Renal cortical epithelial cell (primary cell): Measurements from ENCODE around the gene COL19A1. TPM values are rescaled to one million over a fixed set of nuclear protein-coding genes. Genes with fewer than 3 reads are reported as not detected.
"Not testable (repeated sequence)": the region's sequence is repeated elsewhere in the genome, so short reads cannot be mapped to it uniquely, and the experiment has no call there.

Source experiments
- DNase-seq: peaks from one replicate; pipeline ENCODE4 v3.0.0-alpha.2; 2011; ENCODE audit warnings: low read depth
- total RNA-seq: library from RNA; depleted of rRNA; stranded (reverse); fragments of >200 nt; gene quantifications from 2 replicates; pipeline ENCODE4 v1.2.3, GENCODE V29; 2014

COL19A1 gene
- total RNA-seq, 1 donor from 2014 or later = not detected

DNA sequence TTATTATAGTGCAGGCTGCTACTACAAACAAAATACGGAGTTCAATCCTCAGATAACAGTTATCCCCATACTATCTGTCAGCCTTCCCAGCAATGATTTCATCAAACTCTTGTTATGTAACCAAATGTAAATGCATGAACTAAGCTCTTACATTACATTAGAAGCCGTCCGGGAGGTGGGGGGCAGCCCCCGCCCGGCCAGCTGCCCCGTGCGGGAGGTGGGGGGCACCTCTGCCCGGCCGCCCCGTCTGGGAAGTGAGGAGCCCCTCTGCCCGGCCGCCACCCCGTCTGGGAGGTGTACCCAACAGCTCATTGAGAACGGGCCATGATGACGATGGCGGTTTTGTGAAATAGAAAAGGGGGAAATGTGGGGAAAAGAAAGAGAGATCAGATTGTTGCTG lies 99.6 kb downstream of the COL19A1 start:
- not testable (repeated sequence) for DNase-seq

DNA sequence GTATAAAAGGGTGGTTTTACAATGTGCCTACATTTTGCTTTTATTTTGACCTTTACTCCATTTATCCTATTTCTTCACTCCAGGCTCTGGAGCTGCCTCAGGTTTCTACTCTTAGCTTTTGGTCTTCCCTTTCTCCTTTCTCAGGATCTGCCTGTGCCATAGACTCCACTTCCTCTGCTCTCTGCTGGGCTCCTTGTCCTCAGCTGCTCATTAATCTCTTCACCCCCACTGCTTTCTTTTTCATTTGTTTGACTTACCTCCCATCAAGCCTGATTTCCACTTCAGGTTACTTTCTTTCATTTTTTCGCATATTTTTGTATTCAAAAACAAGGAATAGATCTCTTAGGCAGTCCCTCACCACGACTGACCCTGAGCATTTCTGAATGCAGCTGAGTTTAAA lies 106.8 kb downstream of the COL19A1 start:
- no peak for DNase-seq

DNA sequence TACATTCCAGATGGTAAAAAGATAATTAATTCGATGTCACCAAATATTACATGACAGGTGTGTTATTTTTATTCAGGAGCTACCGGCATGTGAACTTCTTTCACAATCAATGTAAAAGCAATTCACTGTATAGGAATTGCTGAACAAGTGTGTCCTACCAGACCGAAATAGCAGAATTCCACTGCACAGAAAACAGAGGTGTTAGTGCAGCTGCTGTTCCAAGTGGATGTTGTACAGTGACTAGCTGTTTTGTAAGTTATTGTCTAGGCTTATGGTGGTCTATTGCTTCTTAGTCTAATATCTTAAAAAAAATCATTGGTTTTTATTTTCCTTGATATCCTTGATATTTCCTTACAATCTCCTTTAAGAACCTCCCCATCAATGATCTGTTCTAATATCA lies 107.4 kb downstream of the COL19A1 start:
- no peak for DNase-seq

DNA sequence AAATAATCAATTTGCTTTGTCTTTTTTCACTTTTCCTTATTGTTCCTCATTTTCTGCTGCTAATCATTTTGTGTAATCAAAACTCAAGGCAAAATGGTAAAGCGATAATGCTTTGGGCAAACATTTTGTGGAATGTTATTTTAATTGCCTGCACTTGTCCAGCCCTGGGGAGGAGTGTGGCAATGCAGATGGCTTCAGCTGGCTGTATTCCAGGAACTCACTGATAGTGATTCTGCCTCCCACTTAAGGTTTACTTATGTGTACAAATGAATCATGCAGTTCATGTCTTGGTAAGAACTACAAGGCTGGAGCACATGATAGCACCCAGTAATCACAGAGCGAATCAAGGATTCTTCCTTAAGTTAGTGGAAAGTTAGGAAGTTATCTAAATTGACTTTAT lies 107.8 kb downstream of the COL19A1 start:
- DNase-seq = peak; percentile 88

DNA sequence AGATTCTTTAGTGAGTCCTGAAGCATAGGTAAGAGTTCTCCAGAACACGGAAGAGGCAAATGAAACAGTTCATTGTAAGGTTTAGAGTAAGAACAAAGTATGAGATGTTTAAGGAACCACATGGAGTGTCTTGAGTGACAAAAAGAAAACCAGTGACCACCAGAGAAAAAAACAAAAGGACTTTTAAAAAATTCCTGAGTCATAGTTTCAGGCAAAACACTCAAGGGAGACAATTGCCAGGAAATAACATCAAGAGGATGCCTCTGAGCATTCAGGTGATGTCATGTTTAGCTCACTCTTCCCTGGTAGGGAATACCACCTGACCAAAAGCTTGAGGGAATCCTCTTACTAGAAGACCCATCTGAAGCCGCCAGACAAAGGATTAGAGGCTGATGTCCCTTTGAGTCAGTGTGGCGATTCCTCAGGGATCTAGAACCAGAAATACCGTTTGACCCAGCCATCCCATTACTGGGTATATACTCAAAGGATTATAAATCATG lies 110.3 kb downstream of the COL19A1 start:
- DNase-seq = peak; percentile 8

DNA sequence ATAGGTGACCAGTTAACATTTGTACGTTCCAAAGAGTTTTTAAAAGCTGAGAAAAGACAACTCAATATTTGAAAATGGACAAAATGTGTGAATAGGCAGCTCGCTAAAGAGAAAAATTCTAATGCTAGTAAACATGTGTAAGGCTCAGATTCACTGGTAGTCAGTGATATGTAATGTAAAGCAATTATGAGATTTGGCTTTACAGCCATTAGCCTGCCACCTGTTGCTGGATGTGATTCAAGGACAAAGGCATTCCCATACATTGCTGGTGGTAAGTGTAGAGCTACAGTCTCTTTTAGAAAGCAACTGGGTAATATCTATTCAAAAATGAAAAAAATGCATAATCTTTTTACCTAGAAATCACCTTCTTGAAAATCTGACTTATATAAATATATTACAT lies 114.3 kb downstream of the COL19A1 start:
- DNase-seq = no peak

DNA sequence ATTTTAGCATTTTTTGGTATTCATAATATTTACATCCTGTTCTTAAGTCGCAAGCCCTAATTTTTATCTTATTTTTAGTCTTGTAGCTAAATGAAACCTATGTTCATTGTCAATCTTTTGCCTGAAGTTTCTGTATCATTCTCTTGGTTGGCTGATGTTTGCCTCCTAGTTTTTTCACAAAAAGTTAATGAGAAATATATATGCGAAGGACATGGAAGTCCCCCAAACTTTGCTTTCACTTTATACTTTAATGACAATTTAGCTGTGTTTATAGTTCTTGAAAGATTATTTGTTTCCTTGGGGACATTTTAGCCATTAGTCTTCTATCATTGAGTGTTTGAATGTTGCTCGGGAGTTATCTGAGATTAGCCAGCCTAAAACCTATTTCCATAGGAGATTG lies 118.2 kb downstream of the COL19A1 start:
- no peak for DNase-seq

DNA sequence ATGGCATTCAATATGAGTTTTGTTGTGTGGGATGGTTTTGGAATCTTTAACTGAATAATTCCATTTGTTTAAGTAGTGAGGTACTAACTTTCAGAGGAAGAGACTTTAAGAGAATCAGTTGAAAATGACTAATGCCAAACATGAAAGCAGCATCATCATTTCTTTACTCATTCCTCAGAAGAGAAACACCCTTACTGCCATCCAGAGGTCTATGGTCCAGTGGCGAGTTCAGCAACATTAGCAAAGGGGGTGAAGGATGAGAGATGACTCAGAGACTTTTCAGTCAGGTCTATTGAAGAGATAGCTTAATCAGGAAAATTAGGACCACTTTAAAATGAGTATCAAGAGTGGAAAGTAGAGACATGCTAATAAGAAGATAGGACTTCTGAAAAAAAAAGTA lies 118.8 kb downstream of the COL19A1 start:
- peak; percentile 40 for DNase-seq

DNA sequence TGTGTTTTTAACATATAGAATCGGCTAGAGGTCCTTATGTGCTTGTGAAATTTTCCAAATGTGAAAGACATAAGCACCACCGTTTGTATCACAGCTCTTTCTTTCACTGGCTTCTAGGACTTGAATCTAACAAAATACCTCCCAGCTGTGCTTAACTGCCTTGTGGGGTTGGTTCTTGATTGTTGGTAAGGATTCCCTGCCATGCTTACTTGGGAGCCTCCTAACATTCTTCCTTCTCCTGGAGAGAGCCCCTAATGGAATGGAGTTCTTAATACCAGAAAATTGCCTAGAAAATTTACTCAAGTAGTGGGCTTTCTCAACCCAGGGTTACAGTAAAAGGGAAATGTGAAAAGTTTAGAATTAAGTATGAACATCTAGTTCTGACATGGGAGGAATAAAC lies 121.2 kb downstream of the COL19A1 start:
- no peak for DNase-seq

DNA sequence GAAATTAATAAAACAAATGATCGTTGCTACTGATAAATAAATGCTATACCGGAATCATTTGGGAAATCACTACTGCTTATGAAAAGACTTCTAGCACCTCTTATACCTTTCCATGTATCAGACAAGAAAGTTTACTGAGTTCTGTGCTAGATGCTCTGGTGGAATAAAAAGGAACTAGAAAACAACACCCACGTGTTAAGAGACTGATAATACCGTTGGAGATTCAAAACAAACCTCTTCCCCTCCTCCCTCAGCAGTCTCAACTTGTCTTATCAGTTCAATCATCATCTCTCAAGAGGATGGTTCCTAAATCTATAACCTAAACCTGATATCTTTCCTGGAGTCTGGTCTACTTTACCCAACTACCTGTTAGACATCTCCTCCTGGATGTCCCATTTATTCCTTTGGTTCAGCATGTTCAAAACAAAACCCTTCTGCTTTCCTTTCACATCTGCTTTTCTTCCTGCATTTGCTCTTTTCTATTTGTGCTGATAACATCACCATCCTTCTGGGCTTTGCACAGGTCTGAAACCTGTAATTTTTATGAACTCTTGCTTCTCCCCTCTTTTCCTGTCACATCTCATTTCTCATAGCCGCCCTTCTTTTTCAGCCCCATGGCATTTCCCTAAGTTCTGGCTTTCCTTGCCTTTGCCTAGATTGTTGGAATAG lies 122.2 kb downstream of the COL19A1 start:
- DNase-seq = no peak

DNA sequence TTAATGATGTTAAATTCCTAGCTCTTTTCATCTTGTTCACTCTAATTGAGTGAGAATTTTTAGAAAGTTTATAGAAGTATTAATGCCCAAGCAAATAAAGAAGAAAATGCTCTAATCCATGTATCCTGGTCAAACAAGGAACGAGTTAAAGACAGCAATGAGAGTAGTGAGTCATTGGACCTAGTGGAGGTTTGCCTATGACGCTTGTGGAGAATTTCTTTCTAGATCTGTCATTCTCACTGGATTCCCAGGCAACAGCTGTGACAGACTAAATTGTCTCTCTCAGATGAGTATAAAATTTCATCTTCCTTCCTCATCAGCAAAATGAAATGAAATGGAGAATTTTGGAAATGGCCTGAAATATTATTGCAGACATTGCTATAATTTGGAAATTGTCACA lies 127.9 kb downstream of the COL19A1 start:
- no peak for DNase-seq

DNA sequence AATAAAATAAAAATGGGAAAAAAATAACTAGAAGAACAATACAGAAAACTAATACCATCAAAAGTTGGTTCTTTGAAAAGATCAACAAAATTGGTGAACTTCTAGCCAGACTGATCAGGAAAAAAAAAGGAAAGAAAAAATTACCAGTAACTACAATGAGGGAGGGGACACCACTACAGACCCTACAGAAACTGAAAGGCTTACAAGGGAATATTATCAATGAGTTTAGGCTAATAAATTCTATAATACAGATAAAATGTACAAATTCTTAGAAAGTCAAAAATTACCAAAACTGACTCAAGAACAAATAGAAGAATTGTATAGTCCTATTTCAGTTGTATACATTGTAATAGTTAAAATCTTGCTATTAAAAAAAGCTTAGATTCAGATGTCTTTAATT lies 141.8 kb downstream of the COL19A1 start:
- no peak for DNase-seq

DNA sequence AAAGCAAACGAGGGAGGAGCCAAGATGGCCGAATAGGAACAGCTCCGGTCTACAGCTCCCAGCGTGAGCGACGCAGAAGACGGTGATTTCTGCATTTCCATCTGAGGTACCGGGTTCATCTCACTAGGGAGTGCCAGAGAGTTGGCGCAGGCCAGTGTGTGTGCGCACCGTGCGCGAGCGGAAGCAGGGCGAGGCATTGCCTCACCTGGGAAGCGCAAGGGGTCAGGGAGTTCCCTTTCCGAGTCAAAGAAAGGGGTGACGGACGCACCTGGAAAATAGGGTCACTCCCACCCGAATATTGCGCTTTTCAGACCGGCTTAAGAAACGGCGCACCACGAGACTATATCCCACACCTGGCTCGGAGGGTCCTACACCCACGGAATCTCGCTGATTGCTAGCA lies 144.0 kb downstream of the COL19A1 start:
- not testable (repeated sequence) for DNase-seq

DNA sequence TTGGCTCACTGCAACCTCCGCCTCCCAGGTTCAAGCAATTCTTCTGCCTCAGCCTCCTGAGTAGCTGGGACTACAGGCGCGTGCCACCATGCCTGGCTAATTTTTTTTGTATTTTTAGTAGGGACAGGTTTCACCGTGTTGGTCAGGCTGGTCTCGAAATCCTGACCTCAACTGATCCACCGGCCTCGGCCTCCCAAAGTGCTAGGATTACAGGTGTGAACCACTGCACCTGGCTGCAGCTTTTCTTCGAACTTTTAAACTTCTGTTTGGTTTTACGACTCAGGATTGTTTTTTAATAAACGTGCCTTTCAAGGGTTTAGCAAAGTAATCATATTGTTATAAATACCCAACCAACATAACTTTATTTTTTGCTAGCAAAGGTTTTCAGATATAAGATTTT lies 156.8 kb downstream of the COL19A1 start:
- DNase-seq = not testable (repeated sequence)

DNA sequence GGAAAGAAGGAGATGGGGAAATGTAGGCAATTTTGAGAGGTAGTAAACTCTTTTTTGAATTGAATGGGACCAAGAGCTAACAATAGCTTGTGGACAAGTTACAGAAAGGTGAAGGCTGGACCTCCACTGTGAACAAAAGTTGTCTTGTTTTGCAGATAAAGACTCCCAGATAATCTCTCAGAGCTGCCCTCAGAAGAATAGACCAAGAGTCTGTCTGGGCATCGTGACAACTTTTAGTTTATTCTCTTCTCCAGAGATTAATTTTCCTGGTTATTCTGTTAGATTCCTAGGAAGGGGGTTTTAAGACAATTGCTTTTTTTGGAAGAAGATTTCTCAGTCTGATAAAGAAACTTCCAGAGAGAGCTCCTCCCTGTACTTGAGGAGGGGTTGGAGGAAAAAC lies 161.9 kb downstream of the COL19A1 start:
- no peak for DNase-seq

DNA sequence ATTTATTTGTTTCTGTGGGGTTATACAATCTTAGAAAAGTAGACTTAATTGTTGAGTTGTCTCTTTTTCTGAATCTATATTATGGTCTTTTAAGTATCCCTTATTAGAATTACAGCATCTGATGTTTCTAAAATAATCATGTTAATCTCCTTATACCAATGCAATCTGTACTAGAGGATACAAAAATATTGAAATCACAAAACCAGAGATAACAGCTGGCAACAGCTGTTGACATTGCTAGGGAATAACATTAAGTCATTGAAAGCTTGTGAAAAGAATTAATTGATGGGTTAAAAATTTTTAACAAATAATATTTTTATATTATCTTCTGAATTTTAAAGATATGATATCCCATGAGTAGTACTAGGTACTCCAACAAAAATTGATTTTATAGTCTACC lies 162.6 kb downstream of the COL19A1 start:
- no peak for DNase-seq

DNA sequence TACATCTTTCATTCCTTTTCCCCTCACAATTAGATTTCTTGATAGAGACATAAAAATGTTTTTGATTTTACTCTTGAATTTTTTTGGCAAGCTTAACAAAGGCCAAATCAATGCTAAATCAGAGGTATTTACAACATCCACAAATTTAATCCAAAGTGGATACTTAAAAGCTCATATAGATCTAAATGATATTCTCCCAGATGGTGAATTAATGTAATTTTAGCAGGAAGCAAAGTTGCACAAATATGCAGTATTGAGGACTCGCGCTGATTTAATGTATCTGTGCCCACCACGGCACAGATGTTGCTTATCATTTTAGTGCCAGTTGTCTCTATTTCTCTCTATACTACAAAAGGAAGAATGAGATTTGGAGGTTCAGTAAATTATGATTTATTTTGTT lies 167.4 kb downstream of the COL19A1 start:
- DNase-seq = no peak

DNA sequence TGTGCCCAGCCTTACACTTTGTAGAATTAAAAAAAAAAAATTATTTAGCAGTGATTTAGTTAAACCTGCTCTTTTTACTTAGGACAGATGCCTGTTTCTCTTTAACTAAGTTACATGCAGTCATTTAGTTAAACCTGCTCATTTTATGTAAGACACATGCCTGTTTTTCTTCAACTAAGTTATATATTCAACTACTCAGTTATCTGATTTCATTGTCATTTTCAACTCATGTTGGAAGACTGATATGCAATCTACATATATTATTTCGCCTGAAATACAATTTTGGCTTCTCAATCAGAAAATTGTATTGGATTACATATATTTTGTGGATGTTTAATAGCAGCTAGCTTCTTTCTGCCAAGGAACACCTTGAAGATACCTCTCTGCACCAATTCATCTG lies 171.1 kb downstream of the COL19A1 start:
- DNase-seq = no peak

DNA sequence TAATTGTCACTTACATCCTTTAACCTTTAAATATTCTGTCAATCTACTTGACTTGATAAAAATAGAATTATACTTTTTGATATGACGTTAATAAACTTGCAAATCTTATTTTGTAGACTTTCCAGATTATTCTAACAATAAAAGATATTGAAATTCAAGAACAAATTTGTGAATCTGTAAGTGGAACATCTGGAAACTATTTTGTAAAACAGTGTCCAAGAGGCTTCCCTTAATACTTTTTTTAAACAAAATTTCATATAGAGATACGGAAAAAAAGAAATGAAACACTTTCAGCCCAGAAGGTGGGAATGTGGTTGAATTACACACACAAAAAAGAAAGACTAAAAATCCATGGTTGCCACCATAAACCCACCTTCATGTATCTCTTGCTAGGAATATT lies 174.4 kb downstream of the COL19A1 start:
- no peak for DNase-seq

DNA sequence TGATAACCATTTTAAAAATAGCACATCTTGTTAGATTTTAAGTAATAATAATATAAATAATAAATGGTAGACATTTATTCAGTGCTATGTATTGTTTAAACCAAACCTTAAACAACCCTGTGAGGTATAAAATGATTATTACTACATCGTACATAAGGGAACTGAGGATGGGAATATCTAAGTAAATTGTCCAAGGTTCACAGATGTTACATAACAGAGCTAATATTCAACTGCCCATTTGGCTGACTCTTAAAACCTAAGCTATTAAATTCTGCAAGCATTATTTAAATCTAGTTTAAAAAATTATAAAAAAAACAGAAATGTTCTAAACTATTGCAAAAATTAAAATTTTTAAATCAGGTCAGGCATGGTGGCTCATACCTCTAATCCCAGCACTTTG lies 175.1 kb downstream of the COL19A1 start:
- no peak for DNase-seq

DNA sequence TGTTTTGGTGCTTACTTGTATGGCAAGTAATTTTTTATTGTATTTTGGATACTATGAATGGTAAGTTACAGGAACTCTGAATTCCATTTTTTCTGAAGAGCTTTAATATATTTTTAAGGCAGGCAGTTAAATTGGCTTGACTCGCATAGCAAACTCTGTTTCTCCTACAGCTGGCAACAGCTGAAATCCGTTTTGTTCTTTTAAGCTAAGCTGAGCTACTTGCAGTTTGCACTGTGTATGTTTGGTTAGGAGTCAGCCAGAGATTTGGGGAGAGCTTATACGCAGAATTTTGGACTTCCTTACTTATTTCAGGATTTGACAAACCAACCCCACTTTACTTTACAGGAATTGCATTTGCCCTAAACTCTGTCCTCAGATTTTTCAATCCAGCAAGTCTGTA lies 179.1 kb downstream of the COL19A1 start:
- DNase-seq = no peak

DNA sequence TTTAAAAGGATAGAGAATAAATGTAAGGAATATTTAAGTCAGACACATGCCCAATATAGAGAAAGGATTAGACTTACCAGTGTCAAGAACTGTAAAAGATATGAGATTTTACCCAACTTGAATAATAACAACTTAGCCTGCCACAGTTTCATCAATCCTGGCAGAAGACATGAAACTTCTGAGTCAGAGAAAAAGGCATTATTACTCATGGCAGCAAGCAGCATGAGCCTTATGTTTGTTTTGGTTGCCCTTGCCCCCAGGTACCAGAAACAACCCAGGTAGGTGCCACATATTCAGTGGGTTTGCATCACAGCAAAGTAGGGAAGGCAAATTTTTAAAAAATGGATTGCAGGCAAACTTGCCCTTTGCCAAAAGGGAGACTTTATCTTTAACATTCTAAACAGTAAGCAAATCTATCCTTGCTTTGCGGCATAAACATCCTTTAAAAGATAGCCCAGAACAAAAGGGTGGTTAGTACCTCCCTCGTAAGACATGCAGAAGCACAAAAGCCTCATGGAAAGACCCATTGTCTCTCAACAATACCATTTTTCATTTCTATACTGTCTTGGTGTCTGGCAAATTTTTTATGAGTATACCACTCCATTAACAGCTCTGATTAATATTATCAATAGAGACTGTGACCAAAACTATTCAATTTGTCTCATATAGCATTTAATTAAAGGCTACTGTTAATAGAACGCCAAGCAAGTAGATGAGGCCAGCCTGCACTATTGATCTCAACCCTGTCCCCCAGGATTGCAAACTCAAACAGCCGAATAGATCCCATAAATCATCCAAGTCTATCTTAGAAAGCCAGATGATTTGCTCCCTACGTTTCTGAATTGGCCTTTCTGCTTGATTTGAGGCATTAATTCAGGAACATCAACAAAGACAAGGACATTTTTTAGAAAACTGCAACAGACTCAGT lies 185.1 kb downstream of the COL19A1 start:
- DNase-seq = peak; percentile 8
